GM10266 (cell line): ENCODE data around the gene TAT.
"Not testable (repeated sequence)": the region's sequence is repeated elsewhere in the genome, so short reads cannot be mapped to it uniquely, and the experiment has no call there.

ENCODE experiments used
- DNase-seq: peaks from one replicate; pipeline ENCODE4 v3.0.0; 2012; ENCODE audit errors: extremely low spot score
- TF ChIP-seq, protein P1 (sequence below): IDR thresholded peaks from 2 replicates; pipeline ENCODE4 v1.5.1; 2012; ENCODE audit warnings: mild to moderate bottlenecking, low read depth; ENCODE audit not compliant: control insufficient read depth, insufficient read depth; ENCODE audit errors: missing control alignments

TAT gene

GRCh38 chr16:71565812-71566700, 10.8 kb downstream of the TAT start:
- TF ChIP-seq, protein P1, sequence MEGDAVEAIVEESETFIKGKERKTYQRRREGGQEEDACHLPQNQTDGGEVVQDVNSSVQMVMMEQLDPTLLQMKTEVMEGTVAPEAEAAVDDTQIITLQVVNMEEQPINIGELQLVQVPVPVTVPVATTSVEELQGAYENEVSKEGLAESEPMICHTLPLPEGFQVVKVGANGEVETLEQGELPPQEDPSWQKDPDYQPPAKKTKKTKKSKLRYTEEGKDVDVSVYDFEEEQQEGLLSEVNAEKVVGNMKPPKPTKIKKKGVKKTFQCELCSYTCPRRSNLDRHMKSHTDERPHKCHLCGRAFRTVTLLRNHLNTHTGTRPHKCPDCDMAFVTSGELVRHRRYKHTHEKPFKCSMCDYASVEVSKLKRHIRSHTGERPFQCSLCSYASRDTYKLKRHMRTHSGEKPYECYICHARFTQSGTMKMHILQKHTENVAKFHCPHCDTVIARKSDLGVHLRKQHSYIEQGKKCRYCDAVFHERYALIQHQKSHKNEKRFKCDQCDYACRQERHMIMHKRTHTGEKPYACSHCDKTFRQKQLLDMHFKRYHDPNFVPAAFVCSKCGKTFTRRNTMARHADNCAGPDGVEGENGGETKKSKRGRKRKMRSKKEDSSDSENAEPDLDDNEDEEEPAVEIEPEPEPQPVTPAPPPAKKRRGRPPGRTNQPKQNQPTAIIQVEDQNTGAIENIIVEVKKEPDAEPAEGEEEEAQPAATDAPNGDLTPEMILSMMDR: no peak
- no peak for DNase-seq

- TF ChIP-seq, protein P1: no peak
- DNase-seq: no peak
Measured at GRCh38 chr16:71564335-71564967, 12.4 kb downstream of the TAT start.

- TF ChIP-seq, protein P1: no peak
- DNase-seq: no peak
Measured at GRCh38 chr16:71562552-71562951, 14.3 kb downstream of the TAT start.

GRCh38 chr16:71561886-71562285, 15.0 kb downstream of the TAT start:
- DNase-seq: not testable (repeated sequence)

DNA sequence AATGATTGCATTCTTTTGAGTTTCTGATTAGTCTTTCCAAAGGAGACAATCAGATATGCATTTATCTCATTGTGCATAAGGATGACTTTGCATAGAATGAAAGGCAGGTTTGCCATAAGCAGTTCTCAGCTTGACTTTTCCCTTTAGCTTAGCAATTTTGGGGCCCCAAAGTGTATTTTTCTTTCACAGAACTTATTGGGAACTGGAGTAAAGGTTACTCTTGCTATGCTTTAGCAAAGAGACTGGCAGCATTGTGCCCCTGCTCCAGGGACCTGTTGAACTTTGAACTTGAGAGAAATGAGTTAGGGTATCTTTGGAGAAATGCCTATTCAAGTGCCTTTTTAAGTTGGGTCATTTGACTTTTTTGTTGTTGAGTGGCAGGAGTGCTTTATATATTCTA, 17.0 kb downstream of the TAT start:
- no peak for DNase-seq
- TF ChIP-seq, protein P1: no peak

- DNase-seq: no peak
- TF ChIP-seq, protein P1: no peak
Measured at GRCh38 chr16:71557954-71558582, 18.8 kb downstream of the TAT start.

DNA sequence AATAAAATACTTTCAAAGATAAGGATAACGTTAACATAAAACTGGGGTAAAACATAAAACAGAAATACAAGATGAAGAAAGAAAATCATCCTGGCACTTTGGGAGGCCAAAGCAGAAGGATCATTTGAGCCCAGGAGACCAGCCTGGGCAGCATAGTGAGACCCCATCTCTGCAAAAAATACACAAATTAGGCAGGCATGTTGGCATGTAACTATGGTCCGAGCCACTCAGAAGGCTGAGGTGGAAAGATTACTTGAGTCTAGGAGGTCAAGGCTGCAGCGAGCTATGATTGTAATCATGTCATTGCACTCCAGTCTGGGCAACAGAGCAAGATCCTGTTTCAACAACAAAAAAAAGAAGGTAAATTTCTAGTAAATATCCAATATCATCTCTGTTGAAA, 19.6 kb downstream of the TAT start:
- DNase-seq: no peak
- TF ChIP-seq, protein P1: no peak
